ENCODE data around the gene NINJ1. TPM values are rescaled to one million over a fixed set of nuclear protein-coding genes. Genes with fewer than 3 reads are reported as not detected.

The NINJ1 gene
- total and polyA plus RNA-seq, 2 of the 13 experiments (the other 11 are each of a cell fraction or from before 2014, with no cell fraction given): 81.2 to 92.1 TPM

DNA sequence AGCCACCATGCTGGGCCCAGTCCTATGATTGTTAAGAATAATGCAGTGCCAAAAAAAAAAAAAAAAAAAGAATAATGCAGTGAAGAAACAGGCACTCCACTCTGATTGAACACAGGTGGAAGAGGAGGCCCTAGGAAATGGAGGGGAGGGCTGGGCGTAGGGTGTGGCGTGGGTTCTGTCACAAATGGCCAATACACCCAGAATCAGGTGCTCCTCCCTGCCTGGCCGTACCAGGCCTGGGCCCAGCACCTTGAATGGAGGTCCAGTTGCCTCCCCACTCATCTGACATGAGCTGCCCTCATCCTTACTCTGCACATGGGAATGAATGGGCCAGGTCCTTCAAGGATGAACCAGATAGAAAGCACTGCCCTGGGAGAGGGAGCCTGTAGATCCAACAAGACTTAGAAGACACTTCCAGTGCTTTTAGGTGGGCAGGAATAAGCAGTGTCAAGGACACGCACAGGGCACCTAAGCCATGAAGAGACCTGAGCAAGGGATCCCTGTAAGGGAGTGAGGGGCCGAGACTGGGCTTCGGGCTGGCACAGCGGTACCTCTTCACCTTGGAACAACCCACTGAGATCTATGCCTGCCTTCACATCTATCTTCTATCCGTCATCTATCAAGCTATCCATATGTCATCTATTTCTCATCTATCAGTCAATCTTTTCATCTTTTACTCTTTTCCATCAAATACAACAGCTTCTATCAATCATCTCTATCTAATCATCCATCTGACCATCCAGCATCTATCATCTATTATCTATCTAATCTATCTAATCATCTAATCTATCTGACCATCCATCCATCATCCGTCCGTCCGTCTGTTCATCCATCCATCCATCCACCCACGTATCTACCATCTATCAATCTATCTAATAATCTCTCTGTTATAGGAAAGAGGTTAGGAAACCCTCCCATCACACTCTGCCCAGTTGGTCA lies 15.9 kb downstream of the NINJ1 start:
- ChIA-PET CTCF (ENCODE audit: low intra/inter-chr PET ratio, low total read pairs) (no interaction called here), POLR2A (interaction anchor here (2.9 to 13.7 kb wide), 3 partner anchors 9 to 181 kb away, joined by 11 to 195 read pairs (median 32); partner anchors contain the start of gene NINJ1)
- no peak overlapping the region for H3K4me3 ChIP-seq (replicated peaks in 1 of 3; ENCODE audit: insufficient read depth in 1 of 3, low read depth in 2 of 3, low read length in 3 of 3)
- 95% methylated on average over 12 of the region's 12 CpGs for WGBS (ENCODE audit: low lambda C conversion rate)
- in situ Hi-C loops (cut with HindIII; ENCODE audit: extremely low pct_ligation_motif_present, low pct_unique_long_range_greater_than_20kb): no loop called here
- H3K4me1 ChIP-seq (ENCODE audit: insufficient read depth, low read length): peaks cover 57% of the 10 kb centered on the region
- no peak overlapping the region for H3K27ac ChIP-seq (ENCODE audit: extremely low read length, insufficient read depth, low read length)
- H3K4me2 ChIP-seq (ENCODE audit: low read depth, low read length): no peak overlapping the region
- TF ChIP-seq ZNF788 (CRISPR knock-in tag; IDR thresholded peaks at IDR 0.05; ENCODE audit: borderline replicate concordance) (no peak), CEBPB (IDR thresholded peaks at IDR 0.05; ENCODE audit: borderline replicate concordance, low read depth, low read length) (no peak), MYNN (CRISPR knock-in tag; IDR thresholded peaks at IDR 0.05; ENCODE audit: low read depth) (no peak), KLF13 (CRISPR knock-in tag; IDR thresholded peaks at IDR 0.05) (no peak), HOXA5 (CRISPR knock-in tag; IDR thresholded peaks at IDR 0.05) (no peak), MIER2 (CRISPR knock-in tag; IDR thresholded peaks at IDR 0.05) (no peak), ZBTB3 (CRISPR knock-in tag; IDR thresholded peaks at IDR 0.05; ENCODE audit: borderline replicate concordance, low read depth) (no peak), IRX3 (CRISPR knock-in tag; IDR thresholded peaks at IDR 0.05; ENCODE audit: borderline replicate concordance, low read depth) (no peak), BCL3 (CRISPR knock-in tag; IDR thresholded peaks at IDR 0.05) (no peak), CHD4 (IDR thresholded peaks at IDR 0.05; ENCODE audit: borderline replicate concordance, low read length) (no peak), GABPA (IDR thresholded peaks at IDR 0.05; ENCODE audit: low read depth, low read length) (no peak), GABPA (CRISPR knock-in tag; IDR thresholded peaks at IDR 0.05; ENCODE audit: low read depth) (no peak), HOXA7 (CRISPR knock-in tag; IDR thresholded peaks at IDR 0.05) (no peak), BCL6 (CRISPR knock-in tag; IDR thresholded peaks at IDR 0.05) (no peak)
- TF ChIP-seq, protein P1, sequence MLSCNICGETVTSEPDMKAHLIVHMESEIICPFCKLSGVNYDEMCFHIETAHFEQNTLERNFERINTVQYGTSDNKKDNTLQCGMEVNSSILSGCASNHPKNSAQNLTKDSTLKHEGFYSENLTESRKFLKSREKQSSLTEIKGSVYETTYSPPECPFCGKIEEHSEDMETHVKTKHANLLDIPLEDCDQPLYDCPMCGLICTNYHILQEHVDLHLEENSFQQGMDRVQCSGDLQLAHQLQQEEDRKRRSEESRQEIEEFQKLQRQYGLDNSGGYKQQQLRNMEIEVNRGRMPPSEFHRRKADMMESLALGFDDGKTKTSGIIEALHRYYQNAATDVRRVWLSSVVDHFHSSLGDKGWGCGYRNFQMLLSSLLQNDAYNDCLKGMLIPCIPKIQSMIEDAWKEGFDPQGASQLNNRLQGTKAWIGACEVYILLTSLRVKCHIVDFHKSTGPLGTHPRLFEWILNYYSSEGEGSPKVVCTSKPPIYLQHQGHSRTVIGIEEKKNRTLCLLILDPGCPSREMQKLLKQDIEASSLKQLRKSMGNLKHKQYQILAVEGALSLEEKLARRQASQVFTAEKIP (CRISPR knock-in tag; IDR thresholded peaks at IDR 0.05; ENCODE audit: borderline replicate concordance): no peak
- TF ChIP-seq, protein P2, sequence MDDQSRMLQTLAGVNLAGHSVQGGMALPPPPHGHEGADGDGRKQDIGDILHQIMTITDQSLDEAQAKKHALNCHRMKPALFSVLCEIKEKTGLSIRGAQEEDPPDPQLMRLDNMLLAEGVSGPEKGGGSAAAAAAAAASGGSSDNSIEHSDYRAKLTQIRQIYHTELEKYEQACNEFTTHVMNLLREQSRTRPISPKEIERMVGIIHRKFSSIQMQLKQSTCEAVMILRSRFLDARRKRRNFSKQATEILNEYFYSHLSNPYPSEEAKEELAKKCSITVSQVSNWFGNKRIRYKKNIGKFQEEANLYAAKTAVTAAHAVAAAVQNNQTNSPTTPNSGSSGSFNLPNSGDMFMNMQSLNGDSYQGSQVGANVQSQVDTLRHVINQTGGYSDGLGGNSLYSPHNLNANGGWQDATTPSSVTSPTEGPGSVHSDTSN (CRISPR knock-in tag; IDR thresholded peaks at IDR 0.05; ENCODE audit: borderline replicate concordance): no peak
- TF ChIP-seq, protein P3, sequence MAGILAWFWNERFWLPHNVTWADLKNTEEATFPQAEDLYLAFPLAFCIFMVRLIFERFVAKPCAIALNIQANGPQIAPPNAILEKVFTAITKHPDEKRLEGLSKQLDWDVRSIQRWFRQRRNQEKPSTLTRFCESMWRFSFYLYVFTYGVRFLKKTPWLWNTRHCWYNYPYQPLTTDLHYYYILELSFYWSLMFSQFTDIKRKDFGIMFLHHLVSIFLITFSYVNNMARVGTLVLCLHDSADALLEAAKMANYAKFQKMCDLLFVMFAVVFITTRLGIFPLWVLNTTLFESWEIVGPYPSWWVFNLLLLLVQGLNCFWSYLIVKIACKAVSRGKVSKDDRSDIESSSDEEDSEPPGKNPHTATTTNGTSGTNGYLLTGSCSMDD (CRISPR knock-in tag; IDR thresholded peaks at IDR 0.05): no peak
- TF ChIP-seq, protein P4, sequence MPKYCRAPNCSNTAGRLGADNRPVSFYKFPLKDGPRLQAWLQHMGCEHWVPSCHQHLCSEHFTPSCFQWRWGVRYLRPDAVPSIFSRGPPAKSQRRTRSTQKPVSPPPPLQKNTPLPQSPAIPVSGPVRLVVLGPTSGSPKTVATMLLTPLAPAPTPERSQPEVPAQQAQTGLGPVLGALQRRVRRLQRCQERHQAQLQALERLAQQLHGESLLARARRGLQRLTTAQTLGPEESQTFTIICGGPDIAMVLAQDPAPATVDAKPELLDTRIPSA (CRISPR knock-in tag; IDR thresholded peaks at IDR 0.05; ENCODE audit: borderline replicate concordance): no peak
- no peak overlapping the region for H3K9ac ChIP-seq (ENCODE audit: insufficient read depth, low read depth, low read length)
- no peaks in the 10 kb centered on the region for H3K9me3 ChIP-seq (ENCODE audit: low read length)
- no peaks in the 10 kb centered on the region for H3K27me3 ChIP-seq (ENCODE audit: control insufficient read depth in 1 of 2, insufficient read depth in 2 of 2, low read length in 2 of 2)
- intact Hi-C loops (cut with micrococcal nuclease; ENCODE audit: unreplicated experiment): no loop called here
- no peaks in the 10 kb centered on the region for H3K79me2 ChIP-seq (ENCODE audit: insufficient read depth, low read length)
- H2AFZ ChIP-seq (ENCODE audit: low read length): no peak overlapping the region
- no peak for FAIRE-seq
- TSS peak; percentile 40 for BruUV-seq (replicated peaks)
- H3K36me3 ChIP-seq (replicated peaks in 1 of 2; ENCODE audit: control insufficient read depth in 1 of 2, insufficient read depth in 2 of 2, low read length in 2 of 2): peaks cover 10 to 18% of the 10 kb centered on the region in 2 experiments; a peak in 4 of 5 replicates
- no peaks in the 10 kb centered on the region for H4K20me1 ChIP-seq (ENCODE audit: insufficient read depth, low read length)
- no peak for ATAC-seq
- DNase-seq (ENCODE audit: low spot score): no peak
